GM19025 (cell line): ENCODE measurements around the gene OR2A25.

Source experiments
- ATAC-seq: cut with Tn5 transposase; IDR thresholded peaks from one replicate; pipeline ENCODE4 v1.9.1; 2021; ENCODE audit warnings: mild to moderate bottlenecking, low read depth, moderate library complexity; ENCODE audit not compliant: unreplicated experiment

Gene OR2A25

DNA sequence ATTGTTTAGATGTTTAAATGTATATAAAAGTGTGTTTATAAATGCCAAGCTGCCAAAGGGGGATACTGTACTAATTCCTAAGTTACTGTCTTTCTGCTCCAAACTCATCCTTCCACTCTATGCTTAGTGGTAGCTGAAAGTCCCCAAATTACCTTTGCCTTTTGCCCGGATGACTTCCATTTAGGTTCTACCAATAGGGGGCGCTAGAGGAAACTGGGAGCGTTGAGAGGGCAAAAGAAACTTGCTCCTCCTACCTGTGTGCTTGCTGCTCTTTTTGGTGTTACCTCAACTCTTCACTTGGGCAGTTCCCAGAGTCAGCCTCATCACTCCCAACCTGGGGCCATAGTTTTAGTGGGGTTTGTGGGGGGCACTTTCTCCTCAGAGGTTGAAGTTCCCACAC lies 5.9 kb upstream of the OR2A25 start:
- no peak for ATAC-seq

GRCh38 chr7:144069953-144070352 lies 342 bp downstream of the OR2A25 start:
- no peak for ATAC-seq

- no peak for ATAC-seq
Measured at GRCh38 chr7:144074374-144074773, 4.8 kb downstream of the OR2A25 start.

DNA sequence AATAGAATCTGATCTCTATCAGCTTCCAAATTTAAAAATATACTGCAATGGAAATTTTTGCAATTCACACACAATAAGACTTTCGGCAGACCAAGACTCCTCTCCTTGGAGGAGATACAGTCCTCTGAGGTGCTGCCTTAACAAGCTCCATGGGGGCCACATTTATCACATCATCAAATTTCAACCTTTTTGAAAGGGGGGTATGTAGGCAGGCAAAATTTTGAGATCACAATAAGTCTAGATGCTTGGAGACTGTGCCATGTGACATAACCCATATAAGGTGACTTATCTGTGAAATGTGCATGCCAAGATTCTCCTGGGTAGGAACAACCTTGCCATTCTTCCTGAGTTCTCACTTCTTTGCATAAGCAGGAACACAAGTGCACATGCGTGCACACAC lies 16.4 kb downstream of the OR2A25 start, which contains the start of gene OR2A12:
Gene OR2A12 (plus strand): TSS at position 301 of the 400 bp plus-strand sequence. CDS start 8,830 bp downstream, outside the sequence.
- ATAC-seq = no peak

DNA sequence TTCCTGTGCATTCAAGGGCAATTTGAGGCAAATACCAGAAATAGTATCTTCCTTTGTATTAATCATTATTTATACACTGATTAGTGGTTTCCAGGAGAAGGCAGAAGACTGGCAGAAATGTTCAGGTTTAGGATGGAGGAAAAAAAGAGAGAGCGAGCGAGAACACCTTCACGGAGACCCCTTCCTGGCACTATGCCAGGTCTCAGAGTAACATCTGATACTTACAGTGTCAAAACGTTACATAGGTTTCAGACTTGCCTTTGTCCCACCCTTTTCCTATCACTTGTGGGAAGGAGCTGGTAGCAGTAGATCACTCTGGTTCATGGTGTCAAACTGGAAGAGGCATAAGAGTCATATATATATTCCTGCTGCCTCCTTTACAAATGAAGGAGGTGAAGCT lies 17.1 kb downstream of the OR2A25 start:
- ATAC-seq = no peak

- ATAC-seq = no peak
Measured at GRCh38 chr7:144087230-144087629, 17.6 kb downstream of the OR2A25 start.

DNA sequence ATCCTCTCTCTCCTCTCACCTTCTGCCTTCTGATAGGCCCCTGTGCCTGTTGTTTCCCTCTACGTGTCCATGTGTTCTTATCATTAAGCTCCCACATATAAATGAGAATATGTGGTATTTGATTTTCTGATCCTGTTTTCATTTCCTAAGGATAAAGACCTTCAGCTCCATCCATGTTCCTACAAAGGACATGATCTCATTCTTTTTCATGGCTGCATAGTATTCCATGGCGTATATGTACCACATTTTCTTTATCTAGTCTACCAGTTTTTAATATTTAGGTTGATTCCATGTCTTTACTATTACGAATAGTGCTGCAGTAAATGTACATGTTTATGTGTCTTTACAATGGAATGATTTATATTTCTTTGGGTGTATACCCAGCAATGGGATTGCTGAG lies 21.1 kb downstream of the OR2A25 start:
- ATAC-seq = no peak

- ATAC-seq = no peak
Measured at GRCh38 chr7:144098776-144099175, 29.2 kb downstream of the OR2A25 start.

DNA sequence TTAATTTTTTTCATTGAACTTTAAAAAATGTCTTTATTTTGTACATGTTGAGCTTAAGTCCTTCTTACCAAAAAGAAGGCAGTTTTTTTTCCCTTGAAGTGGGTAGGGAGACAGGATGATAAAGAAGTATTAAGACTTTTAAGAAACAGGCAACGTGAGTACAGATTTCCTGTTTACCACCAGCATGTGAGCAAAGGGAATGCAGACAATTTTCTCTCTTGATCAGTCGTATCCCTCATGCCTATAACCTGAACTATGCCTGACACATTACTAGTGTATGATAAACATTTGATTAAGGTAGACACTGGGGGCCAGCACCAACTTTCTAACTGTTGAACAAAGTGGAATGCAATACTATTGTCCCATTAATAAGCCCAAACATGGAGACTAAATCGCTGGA lies 31.0 kb downstream of the OR2A25 start:
- ATAC-seq = no peak

GRCh38 chr7:144102041-144102440 lies 32.4 kb downstream of the OR2A25 start:
- ATAC-seq = no peak

DNA sequence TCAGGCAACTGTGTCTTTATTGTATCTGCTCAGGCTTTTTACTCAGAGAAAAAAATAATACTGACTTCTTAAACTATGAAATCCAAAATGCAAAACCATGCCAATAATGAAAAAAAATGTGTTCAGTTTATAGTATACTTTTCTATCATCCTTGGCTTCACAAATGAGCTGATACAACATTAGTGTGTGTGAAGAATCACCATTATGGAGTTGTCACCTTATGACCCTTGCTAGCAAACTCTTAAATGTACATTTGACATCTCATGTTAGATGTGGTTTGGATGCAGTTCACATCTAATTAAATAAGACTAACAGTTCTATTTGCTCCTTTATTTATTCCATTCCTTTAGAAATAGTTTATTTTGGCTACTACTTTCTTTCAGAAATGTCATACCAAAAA lies 35.6 kb downstream of the OR2A25 start:
- no peak for ATAC-seq

DNA sequence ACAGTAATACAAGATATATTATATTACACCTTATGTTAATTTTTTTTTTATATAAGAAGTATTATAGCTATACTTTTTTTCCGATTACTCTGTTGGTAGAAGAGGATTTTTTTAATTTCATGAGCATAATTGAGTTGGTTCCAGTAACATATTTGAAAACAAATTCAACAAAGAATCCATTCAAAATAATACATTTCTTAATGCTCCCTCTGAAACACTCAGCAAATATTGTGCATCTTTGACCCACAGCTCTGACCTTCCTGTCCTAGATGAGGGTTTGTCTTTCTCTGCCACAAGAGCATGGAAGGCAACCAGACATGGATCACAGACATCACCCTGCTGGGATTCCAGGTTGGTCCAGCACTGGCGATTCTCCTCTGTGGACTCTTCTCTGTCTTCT lies 39.7 kb downstream of the OR2A25 start, which contains the start of gene OR2A2:
Gene OR2A2 (plus strand): TSS at position 301 of the 400 bp plus-strand sequence. CDS start 0 bp downstream, at position 301.
- no peak for ATAC-seq

DNA sequence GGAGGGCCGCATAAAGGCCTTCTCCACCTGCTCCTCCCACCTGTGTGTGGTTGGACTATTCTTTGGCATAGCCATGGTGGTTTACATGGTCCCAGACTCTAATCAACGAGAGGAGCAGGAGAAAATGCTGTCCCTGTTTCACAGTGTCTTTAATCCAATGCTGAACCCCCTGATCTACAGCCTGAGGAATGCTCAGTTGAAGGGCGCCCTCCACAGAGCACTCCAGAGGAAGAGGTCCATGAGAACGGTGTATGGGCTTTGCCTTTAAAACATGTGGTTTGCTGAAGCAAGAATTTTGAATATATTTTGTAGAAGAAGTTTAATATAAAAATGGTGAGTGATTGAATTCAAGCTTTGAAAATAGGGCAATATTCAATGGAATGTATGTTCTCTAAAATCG lies 40.7 kb downstream of the OR2A25 start:
- ATAC-seq = no peak

DNA sequence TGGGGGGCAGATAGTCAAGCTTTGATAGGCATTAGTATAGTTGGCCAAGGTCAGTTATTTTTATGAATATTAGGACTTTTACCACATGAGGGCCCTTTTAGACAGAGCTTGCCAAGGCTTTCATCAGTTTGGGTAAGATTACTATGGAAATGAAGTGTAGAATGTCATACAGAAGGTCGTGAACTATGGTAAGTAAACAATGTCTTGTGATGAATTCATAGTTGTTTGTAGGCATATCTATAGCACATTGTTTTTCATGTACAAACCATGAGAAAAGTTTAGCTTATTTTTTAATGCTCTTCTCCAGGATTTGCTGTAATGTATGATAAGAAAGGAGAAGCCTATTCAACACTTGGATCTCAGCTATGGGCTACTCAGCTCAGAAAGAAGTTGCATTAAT lies 44.0 kb downstream of the OR2A25 start:
- ATAC-seq = no peak

DNA sequence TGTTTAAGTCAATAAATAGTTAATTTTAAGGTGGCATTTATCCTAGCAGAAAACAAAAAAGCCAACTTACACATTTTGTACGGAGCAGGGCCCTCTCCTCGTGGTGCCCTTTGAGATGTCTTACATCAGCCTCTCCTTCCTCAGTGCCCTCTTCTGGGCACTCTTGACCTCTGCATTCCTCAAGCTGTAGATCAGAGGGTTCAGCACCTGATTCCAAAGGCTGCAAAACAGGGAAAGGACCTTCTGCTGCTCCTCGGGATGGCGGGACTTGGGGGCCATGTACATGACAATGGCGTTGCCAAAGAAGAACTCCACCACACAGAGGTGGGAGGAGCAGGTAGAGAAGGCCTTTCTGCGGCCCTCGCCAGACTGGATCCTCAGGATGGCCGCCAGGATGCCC lies 48.7 kb downstream of the OR2A25 start:
- ATAC-seq = no peak

DNA sequence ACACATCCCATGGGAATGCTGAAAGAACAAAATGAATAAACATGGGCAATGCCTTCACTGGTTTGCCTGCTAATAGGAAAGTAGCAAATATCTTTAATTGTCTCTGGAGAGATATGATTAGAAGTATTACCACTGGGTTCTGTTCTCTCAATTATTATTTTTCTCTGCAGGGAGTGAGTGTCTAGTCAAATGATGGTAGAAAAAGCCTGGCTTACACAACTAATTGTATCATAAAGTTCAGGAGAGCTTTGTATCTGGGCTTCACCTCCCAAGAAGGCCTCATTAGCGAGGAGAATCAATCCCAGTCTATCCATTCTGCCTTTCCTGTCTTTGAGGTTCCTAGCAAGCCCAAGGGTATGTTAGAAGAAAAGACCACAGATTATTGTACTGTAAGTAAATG lies 53.3 kb downstream of the OR2A25 start, which contains the start of gene OR2A14:
Gene OR2A14 (plus strand): TSS at position 301 of the 400 bp plus-strand sequence. CDS start 5,937 bp downstream, outside the sequence.
- ATAC-seq = no peak
